ENCODE data around the gene RAB40C. TPM values are rescaled to one million over a fixed set of nuclear protein-coding genes. Genes with fewer than 3 reads are reported as not detected.

Gene RAB40C
- total RNA-seq, 5 donors from 2014 or later (not counting 1 experiment from before 2014, with no cell fraction given): 14.1 to 28.0 (median 24.4) TPM

DNA sequence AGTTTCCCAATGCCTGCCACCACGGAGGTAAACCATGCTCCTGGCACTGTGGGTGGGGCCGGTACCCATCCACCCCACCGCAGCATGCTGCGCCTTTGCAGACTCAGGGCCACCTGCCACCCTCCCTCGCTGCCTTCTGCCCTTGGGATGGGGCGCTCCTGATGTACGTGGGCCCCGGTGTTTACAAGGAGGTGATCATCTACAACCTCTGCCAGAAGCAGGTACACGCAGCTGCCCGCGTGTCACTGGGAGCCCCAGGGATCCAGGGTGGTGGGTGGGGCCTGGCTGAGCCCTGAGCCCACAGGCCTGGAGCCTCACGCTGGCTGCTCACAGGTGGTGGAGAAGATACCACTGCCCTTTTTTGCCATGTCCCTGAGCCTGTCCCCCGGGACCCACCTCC is 76.7 kb downstream of the RAB40C start:
- Mint-ChIP-seq H3K4me3 (peak overlapping the region in 1 of 3 donors; percentile 73), H3K36me3 (peaks cover 3% of the 10 kb centered on the region), H3K27ac (no peak overlapping the region), H3K4me1 (peaks cover 0 to 13% (median 11%) of the 10 kb centered on the region in 3 donors), H3K27me3 (no peaks in the 10 kb centered on the region), H3K9me3 (no peaks in the 10 kb centered on the region)
- Histone ChIP-seq H3K4me1 (ENCODE audit: control insufficient read depth in 1 of 2, extremely low read depth in 1 of 2, insufficient read depth in 2 of 2, low read length in 2 of 2) (peaks cover 3 to 27% of the 10 kb centered on the region in 2 experiments), H3K36me3 (ENCODE audit: control insufficient read depth in 2 of 2, extremely low read depth in 1 of 2, insufficient read depth in 1 of 2, low read length in 1 of 2) (peaks cover 4 to 27% of the 10 kb centered on the region in 2 donors), H3K27ac (ENCODE audit: low read length) (peak overlapping the region; percentile 74), H3K9me3 (no peaks in the 10 kb centered on the region), H3K27me3 (replicated peaks in 1 of 2; ENCODE audit: control insufficient read depth in 2 of 2, extremely low read depth in 1 of 2, insufficient read depth in 2 of 2, low read length in 1 of 2) (no peaks in the 10 kb centered on the region), H3K4me3 (ENCODE audit: control insufficient read depth in 1 of 2, extremely low read depth in 1 of 2, low read length in 1 of 2) (no peak overlapping the region)
- CTCF ChIA-PET: no interaction called here
- 91% methylated on average over 13 of the region's 13 CpGs for WGBS (ENCODE audit: insufficient coverage)
- ATAC-seq (replicated peaks in 1 of 4): no peak
- POLR2A ChIA-PET: no interaction called here
- DNase-seq: no peak

DNA sequence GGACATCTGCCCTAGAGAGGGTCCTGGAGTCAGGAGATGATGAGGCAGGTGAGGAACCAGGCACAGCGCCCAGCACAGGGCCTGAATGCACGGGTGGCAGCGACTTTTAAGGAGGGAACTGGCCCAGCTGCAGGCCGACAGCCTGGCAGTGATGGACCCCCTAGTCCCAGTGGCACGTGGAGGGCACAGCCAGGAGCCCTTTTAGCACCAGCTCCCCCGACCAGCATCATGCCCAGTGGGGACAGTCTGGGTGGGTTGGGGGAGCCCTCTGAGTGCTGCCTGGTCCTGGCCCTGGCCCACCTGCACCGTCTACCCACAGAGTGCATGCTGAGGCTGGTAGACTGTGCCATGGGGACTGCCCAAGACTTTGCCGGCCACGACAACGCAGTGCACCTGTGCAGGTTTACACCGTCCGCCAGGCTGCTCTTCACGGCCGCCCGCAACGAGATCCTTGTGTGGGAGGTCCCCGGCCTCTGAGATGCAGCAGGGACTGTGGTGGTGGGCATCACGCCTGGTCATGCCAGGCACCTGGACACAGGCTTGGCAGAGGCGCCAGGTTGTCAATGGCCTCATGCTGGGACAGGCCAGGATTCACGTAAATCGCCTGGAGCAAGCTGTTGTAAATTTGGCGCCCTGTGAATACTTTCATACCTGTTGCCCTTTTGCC is 77.4 kb downstream of the RAB40C start:
- peak overlapping the region; percentile 73 to 74 (median 73) for H3K4me3 Mint-ChIP-seq
- POLR2A ChIA-PET: interaction anchor here (0.6 kb wide), 2 partner anchors 195 to 716 kb away, joined by 3 read pairs; no protein-coding TSS in a partner anchor

DNA sequence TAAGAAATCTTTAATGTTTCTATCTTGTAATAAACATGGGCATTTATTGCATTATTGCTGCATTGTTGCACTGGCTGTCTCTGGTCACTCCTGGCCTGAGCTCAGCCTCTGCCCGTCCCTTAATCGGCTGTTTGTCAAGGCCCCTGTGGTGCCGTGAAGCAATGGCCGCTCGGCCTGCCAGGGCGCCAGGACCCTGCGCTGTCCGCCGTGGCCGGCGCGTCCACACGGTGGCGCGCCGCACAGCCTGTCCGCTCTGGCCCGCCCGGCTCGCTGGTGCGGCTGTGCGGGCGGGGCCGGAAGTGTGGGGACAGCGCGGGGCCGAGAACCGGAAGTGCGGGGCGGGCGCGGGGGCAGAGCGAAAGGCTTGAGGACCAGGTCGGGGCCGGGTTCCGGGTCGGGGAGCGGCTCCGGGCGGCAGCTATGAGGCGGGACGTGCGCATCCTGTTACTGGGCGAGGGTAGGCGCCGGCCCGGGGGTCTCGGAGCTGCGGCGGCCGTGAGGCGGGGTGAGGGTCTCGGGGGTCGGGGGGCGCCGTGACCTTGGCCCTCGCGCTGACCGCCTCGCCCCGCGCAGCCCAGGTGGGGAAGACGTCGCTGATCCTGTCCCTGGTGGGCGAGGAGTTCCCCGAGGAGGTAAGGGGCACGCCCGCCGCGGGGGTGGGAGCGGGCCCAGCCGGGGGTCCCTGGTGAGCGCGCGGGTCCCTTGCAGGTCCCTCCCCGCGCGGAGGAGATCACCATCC is 78.1 kb downstream of the RAB40C start, which contains the start of gene RHOT2:
Gene RHOT2, plus strand, starts transcription at position 353 of the 739 bp plus-strand sequence. Its CDS starts 68 bp downstream, at position 421.
- Histone ChIP-seq H3K4me3 (ENCODE audit: control insufficient read depth in 1 of 2, extremely low read depth in 1 of 2, low read length in 1 of 2) (peak within 1 kb of the TSS; percentile 66 to 75), H3K9me3 (no peaks in the 10 kb centered on the region), H3K36me3 (ENCODE audit: control insufficient read depth in 2 of 2, extremely low read depth in 1 of 2, insufficient read depth in 1 of 2, low read length in 1 of 2) (peaks cover 8 to 37% of the 10 kb centered on the region in 2 donors), H3K4me1 (ENCODE audit: control insufficient read depth in 1 of 2, extremely low read depth in 1 of 2, insufficient read depth in 2 of 2, low read length in 2 of 2) (peaks cover 3 to 25% of the 10 kb centered on the region in 2 experiments), H3K27me3 (replicated peaks in 1 of 2; ENCODE audit: control insufficient read depth in 2 of 2, extremely low read depth in 1 of 2, insufficient read depth in 2 of 2, low read length in 1 of 2) (no peaks in the 10 kb centered on the region), H3K27ac (ENCODE audit: low read length) (peak within 1 kb of the TSS; percentile 74)
- Mint-ChIP-seq H3K27ac (peak within 1 kb of the TSS; percentile 86 to 94), H3K4me3 (peak within 1 kb of the TSS; percentile 73 to 74 (median 73)), H3K9me3 (no peaks in the 10 kb centered on the region), H3K36me3 (peaks cover 6% of the 10 kb centered on the region), H3K27me3 (no peaks in the 10 kb centered on the region), H3K4me1 (peaks cover 0 to 12% (median 11%) of the 10 kb centered on the region in 3 donors)
- ChIA-PET CTCF (interaction anchor here in 1 of 2 donors (1.0 kb wide), 1 partner anchor 74 kb away, joined by 3 read pairs; no protein-coding TSS in a partner anchor), POLR2A (interaction anchor here (0.6 kb wide), 2 partner anchors 194 to 715 kb away, joined by 3 read pairs; no protein-coding TSS in a partner anchor)
- peak; percentile 74 to 96 (median 86) for DNase-seq
- peak; percentile 89 to 97 (median 96) for ATAC-seq (replicated peaks in 1 of 4)
- WGBS (ENCODE audit: insufficient coverage): under 1% methylated on average over 65 of the region's 78 CpGs

More for the DNA sequence above, 77.4 kb downstream of the RAB40C start:
- Histone ChIP-seq H3K4me1 (ENCODE audit: control insufficient read depth in 1 of 2, extremely low read depth in 1 of 2, insufficient read depth in 2 of 2, low read length in 2 of 2) (peaks cover 3 to 25% of the 10 kb centered on the region in 2 experiments), H3K36me3 (ENCODE audit: control insufficient read depth in 2 of 2, extremely low read depth in 1 of 2, insufficient read depth in 1 of 2, low read length in 1 of 2) (peaks cover 4 to 32% of the 10 kb centered on the region in 2 donors), H3K27ac (ENCODE audit: low read length) (peak overlapping the region; percentile 74), H3K4me3 (ENCODE audit: control insufficient read depth in 1 of 2, extremely low read depth in 1 of 2, low read length in 1 of 2) (peak overlapping the region; percentile 66), H3K27me3 (replicated peaks in 1 of 2; ENCODE audit: control insufficient read depth in 2 of 2, extremely low read depth in 1 of 2, insufficient read depth in 2 of 2, low read length in 1 of 2) (no peaks in the 10 kb centered on the region), H3K9me3 (no peaks in the 10 kb centered on the region)
- CTCF ChIA-PET: interaction anchor here in 1 of 2 donors (1.0 kb wide), 1 partner anchor 75 kb away, joined by 3 read pairs; no protein-coding TSS in a partner anchor
- DNase-seq (no peak), ATAC-seq (replicated peaks in 1 of 4) (no peak)
- Mint-ChIP-seq H3K4me1 (peaks cover 0 to 13% (median 11%) of the 10 kb centered on the region in 3 donors), H3K27me3 (no peaks in the 10 kb centered on the region), H3K36me3 (peaks cover 3% of the 10 kb centered on the region), H3K9me3 (no peaks in the 10 kb centered on the region), H3K27ac (peak overlapping the region; percentile 86 to 94)
- WGBS (ENCODE audit: insufficient coverage): 86% methylated on average over 18 of the region's 22 CpGs

DNA sequence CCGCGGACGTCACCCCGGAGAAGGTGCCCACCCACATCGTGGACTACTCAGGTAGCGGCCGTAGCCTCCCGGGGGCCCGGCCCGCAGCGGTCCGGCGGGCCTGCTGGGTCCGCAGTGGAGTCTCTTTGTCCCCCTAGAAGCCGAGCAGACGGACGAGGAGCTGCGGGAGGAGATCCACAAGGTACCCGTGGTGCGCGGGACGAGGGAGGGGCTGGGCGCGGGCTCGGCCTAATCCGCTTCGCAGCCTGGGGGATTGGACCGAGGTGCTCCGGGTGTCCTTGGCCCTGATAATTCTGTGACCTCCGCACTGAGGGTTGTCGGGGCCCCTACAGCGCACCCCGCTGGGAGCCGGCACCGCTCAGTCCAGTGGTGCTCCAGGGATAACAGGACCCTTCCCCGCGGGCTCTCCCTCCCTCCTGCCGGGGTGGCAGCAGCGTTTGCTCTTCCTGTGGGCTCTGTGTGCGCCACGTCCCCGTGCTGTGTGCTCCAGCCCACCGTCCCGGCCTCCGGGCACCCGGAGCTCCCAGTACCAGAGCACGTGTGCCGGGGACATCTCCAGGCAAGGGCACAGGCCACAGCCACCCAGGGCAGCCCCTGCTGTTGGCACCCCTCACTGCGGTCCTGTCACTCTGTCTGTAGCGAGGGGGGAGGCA is 78.8 kb downstream of the RAB40C start:
- CTCF ChIA-PET: no interaction called here
- H3K9me3 ChIP-seq: no peaks in the 10 kb centered on the region
- peaks cover 14 to 39% of the 10 kb centered on the region in 2 donors for H3K36me3 ChIP-seq (ENCODE audit: control insufficient read depth in 2 of 2, extremely low read depth in 1 of 2, insufficient read depth in 1 of 2, low read length in 1 of 2)
- Mint-ChIP-seq H3K4me1 (peaks cover 0 to 11% (median 11%) of the 10 kb centered on the region in 3 donors), H3K4me3 (peak overlapping the region; percentile 73 to 74 (median 73)), H3K9me3 (no peaks in the 10 kb centered on the region), H3K27me3 (no peaks in the 10 kb centered on the region), H3K36me3 (peaks cover 7% of the 10 kb centered on the region), H3K27ac (peak overlapping the region; percentile 58 to 72)
- POLR2A ChIA-PET: interaction anchor here in 1 of 2 donors (0.6 kb wide), 1 partner anchor 11 kb away, joined by 5 read pairs; no protein-coding TSS in a partner anchor
- peak overlapping the region; percentile 66 to 75 for H3K4me3 ChIP-seq (ENCODE audit: control insufficient read depth in 1 of 2, extremely low read depth in 1 of 2, low read length in 1 of 2)
- H3K27me3 ChIP-seq (replicated peaks in 1 of 2; ENCODE audit: control insufficient read depth in 2 of 2, extremely low read depth in 1 of 2, insufficient read depth in 2 of 2, low read length in 1 of 2): no peaks in the 10 kb centered on the region
- peaks cover 3 to 25% of the 10 kb centered on the region in 2 experiments for H3K4me1 ChIP-seq (ENCODE audit: control insufficient read depth in 1 of 2, extremely low read depth in 1 of 2, insufficient read depth in 2 of 2, low read length in 2 of 2)
- ATAC-seq (replicated peaks in 1 of 4): peak in 2 of 4 experiments; percentile 6 to 21
- WGBS (ENCODE audit: insufficient coverage): 4% methylated on average over 48 of the region's 50 CpGs
- H3K27ac ChIP-seq (ENCODE audit: low read length): peak overlapping the region; percentile 67
- peak in 1 of 35 experiments; percentile 39 for DNase-seq

DNA sequence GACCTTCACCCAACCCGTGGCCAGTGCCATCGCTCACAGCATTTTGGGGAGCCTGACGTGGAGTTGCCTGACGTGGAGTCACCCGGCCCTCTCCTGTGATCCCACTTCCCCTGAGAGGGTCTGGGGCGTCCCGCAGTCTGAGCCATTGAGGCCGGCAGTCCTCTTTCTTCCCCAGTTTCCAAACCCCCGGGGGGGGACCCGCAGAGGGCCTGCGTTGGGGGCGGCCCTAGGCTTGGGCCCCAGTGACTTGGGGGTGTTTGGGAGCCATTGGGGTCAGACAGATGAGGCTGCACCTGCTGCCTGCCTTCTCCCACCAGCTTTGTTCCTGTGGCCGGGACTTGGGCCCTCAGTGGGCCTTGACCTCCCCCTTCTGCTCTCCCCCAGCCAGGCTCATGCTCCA is 79.8 kb downstream of the RAB40C start:
- POLR2A ChIA-PET: interaction anchor here in 1 of 2 donors (0.7 kb wide), 1 partner anchor 328 kb away, joined by 3 read pairs; no protein-coding TSS in a partner anchor
- Mint-ChIP-seq H3K4me3 (peak overlapping the region; percentile 26 to 73 (median 64)), H3K4me1 (peaks cover 0 to 12% (median 11%) of the 10 kb centered on the region in 3 donors), H3K36me3 (peaks cover 7% of the 10 kb centered on the region), H3K27me3 (no peaks in the 10 kb centered on the region), H3K9me3 (no peaks in the 10 kb centered on the region), H3K27ac (peak overlapping the region in 1 of 2 donors; percentile 58)
- Histone ChIP-seq H3K9me3 (no peaks in the 10 kb centered on the region), H3K4me3 (ENCODE audit: control insufficient read depth in 1 of 2, extremely low read depth in 1 of 2, low read length in 1 of 2) (no peak overlapping the region), H3K4me1 (ENCODE audit: control insufficient read depth in 1 of 2, extremely low read depth in 1 of 2, insufficient read depth in 2 of 2, low read length in 2 of 2) (peaks cover 3 to 26% of the 10 kb centered on the region in 2 experiments), H3K27ac (ENCODE audit: low read length) (no peak overlapping the region), H3K36me3 (ENCODE audit: control insufficient read depth in 2 of 2, extremely low read depth in 1 of 2, insufficient read depth in 1 of 2, low read length in 1 of 2) (peaks cover 14 to 39% of the 10 kb centered on the region in 2 donors), H3K27me3 (replicated peaks in 1 of 2; ENCODE audit: control insufficient read depth in 2 of 2, extremely low read depth in 1 of 2, insufficient read depth in 2 of 2, low read length in 1 of 2) (peaks cover 0 to 3% of the 10 kb centered on the region in 2 experiments)
- CTCF ChIA-PET: no interaction called here
- WGBS (ENCODE audit: insufficient coverage): 96% methylated on average over 11 of the region's 13 CpGs
- no peak for ATAC-seq (replicated peaks in 1 of 4)
- DNase-seq: no peak
